Cerebellar nuclear complex (tissue), 1 donor: Measurements from ENCODE around the gene ADCY5.
"Not testable (repeated sequence)": the region's sequence is repeated elsewhere in the genome, so short reads cannot be mapped to it uniquely, and the experiment has no call there.

Experiments used
- DNase-seq, 2 experiments: peaks; one replicate each; lab custom pipeline; 2025; lab: John Stamatoyannopoulos, UW

The ADCY5 gene

GRCh38 chr3:123261666-123262065 is 187.2 kb downstream of the ADCY5 start:
- no peak for DNase-seq

DNA sequence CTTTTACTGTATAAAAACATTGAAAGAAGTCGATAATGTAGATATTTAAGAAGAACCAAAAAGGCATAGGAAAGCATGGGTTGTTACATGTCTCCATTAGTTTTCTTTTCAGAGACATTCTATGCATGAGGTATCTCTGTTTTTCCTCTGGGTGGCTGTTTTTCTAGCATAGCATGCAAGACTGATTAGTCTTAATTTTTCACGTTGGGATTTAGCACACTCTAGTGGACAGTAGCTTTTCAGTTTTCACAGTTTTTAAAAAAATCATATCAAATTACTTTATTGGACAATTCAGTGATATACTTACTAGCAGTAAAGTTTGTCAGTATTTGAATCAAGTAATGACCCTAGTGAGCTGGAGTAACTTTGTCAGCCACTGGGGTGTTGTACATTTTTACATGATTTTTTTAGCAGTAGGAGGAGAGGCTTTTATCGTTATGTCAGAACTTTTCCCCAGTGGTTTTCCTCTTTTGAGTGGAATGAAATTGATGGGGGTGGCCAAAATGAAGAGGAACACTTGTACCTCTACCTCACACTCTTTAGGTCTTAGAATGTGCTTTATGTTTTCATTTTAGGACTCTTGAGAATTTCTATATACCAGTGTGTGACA is 190.0 kb downstream of the ADCY5 start:
- no peak for DNase-seq

DNA sequence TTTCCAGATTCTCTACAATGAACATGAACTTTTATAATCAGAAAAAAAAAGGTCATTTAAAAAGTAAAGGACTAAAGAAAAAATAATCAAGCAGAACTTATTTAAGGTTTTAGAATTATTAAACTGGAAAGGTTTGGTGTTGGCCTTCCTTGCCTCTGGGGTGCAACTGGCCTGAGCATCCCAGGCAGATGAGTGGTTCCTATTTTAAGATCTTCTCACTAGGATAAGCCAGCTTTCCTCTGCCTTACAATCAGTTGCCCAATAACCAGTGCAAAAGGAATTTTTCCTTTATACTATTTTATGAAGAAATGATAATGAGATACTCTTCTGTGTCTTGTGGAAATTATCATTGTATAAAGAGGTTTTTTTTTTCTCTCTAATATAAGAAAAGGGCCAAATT is 190.5 kb downstream of the ADCY5 start:
- DNase-seq: no peak

- DNase-seq: no peak
These were observed 192.6 kb downstream of the ADCY5 start for GRCh38 chr3:123256256-123256655.

DNA sequence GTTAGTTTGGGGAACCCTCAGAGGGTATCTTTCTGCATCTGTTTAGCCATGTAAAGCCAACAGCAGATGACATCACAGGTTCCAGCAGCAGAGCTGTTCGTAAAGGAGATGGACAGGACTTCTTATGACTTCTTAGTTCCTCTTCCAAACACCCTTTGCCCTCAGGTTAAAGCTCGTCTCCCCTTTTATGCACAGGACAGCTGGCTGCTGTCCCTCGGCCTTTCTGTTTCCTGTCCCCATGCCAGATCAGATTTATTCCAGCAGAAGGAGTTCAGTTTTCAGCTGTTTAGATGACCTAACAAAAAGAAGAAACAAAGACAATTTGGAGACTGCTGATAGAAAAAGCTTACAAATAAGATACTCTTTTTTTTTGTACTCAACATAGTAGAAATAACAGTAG is 202.0 kb downstream of the ADCY5 start:
- no peak for DNase-seq

DNA sequence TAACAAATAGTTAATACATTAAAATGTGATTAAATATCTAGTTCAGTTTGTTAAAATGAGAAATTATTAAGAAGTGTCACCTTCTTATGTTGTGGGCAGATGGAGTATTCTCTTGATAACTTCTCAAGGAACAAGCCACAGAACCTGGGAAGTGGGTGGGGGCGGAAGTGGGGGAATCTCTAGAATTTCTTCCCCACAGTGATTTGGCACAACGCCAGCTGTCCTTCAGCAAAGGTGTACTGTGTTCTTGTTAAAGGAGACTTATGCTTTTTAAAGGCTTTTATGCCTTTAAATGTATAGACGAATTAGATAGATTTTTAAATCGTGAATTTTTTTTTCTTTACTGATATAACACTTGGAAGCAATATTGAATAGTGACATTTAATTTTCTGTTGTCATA is 204.8 kb downstream of the ADCY5 start:
- no peak for DNase-seq

GRCh38 chr3:123239756-123240155 is 209.1 kb downstream of the ADCY5 start:
- no peak for DNase-seq

GRCh38 chr3:123239186-123239585 is 209.7 kb downstream of the ADCY5 start:
- DNase-seq: not testable (repeated sequence)

DNA sequence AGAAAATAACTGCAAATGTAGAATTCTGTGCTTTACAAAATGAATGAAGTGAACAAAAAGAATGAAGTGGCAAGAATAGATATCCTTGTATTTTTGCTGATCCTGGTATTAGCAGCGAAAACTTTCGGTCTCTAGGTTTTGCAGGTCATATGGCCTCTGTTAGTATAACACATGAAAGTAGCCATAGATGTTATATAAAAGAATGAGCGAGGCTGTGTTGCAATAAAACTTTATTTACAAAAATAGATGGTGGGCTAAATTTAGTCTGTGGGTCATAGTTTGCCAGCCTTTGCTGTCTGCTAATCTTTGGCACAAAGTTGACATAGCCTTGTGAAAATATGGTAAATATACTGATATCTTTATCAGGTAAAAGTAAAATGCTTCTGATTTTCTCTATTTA is 212.0 kb downstream of the ADCY5 start:
- DNase-seq: no peak
